LNCAP (cell line): Measurements from ENCODE around the gene NUDT5.

Experiments used
- CTCF ChIP-seq: fragments of 450-650 bp; IDR thresholded peaks from 2 replicates; pipeline ENCODE4 v1.5.1; 2017; ENCODE audit warnings: mild to moderate bottlenecking

The NUDT5 gene

GRCh38 chr10:12187321-12187905, 8.3 kb downstream of the NUDT5 start:
- TF ChIP-seq CTCF = no peak

- TF ChIP-seq CTCF = no peak
Observed at GRCh38 chr10:12186323-12186722, 9.4 kb downstream of the NUDT5 start.

GRCh38 chr10:12184165-12184564, 11.5 kb downstream of the NUDT5 start:
- TF ChIP-seq CTCF = no peak

GRCh38 chr10:12181065-12181775, 14.5 kb downstream of the NUDT5 start:
- no peak for TF ChIP-seq CTCF

- no peak for TF ChIP-seq CTCF
Observed at GRCh38 chr10:12180221-12180974, 15.3 kb downstream of the NUDT5 start.

GRCh38 chr10:12179606-12180170, 16.0 kb downstream of the NUDT5 start:
- no peak for TF ChIP-seq CTCF

GRCh38 chr10:12177642-12178041, 18.0 kb downstream of the NUDT5 start:
- TF ChIP-seq CTCF = no peak
